GM12878 (cell line): ENCODE data around the gene NIP7. TPM values are rescaled to one million over a fixed set of nuclear protein-coding genes. Genes with fewer than 3 reads are reported as not detected.

Experiments used
- ATAC-seq: fragments of 200-7000 bp; cut with Tn5 transposase; 3 replicates; pipeline ENCODE4 v1.9.1; 2020; ENCODE audit warnings: mild to moderate bottlenecking, moderate library complexity
- BruUV-seq: library from RNA; stranded (reverse); fragments of 400-500 nt; replicated peaks from 2 replicates; lab custom pipeline; 2021; lab: Mats Ljungman, UMichigan
- CTCF ChIA-PET: fragments of 300-600 bp; sonication (Branson Sonifier 250); formaldehyde crosslinking; extraction: SDS; loops from one replicate; lab custom pipeline; 2021; ENCODE audit warnings: inconsistent platforms; lab: Yijun Ruan, JAX
- POLR2A ChIA-PET: fragments of 350-600 bp; formaldehyde crosslinking; extraction: SDS; loops from one replicate; lab custom pipeline; 2021; ENCODE audit warnings: inconsistent platforms; lab: Charles Lee
- RAD21 ChIA-PET: fragments of 300-600 bp; sonication (Branson Sonifier 250); formaldehyde crosslinking; loops from one replicate; lab custom pipeline; 2023; ENCODE audit warnings: antibody characterized with exemption; ENCODE audit not compliant: unreplicated experiment; lab: Charles Lee
- SMC1A ChIA-PET: fragments of 300-600 bp; sonication (Branson Sonifier 250); formaldehyde crosslinking; loops from one replicate; lab custom pipeline; 2023; ENCODE audit not compliant: unreplicated experiment, uncharacterized antibody; lab: Charles Lee
- DNase-seq: peaks from one replicate; pipeline ENCODE4 v3.0.0-alpha.2; 2011; ENCODE audit warnings: low read depth, low spot score
- FAIRE-seq: peaks from 3 replicates; lab custom pipeline; 2011; peaks lifted over from hg19 to GRCh38; lab: Jason Lieb, UNC
- H2AFZ ChIP-seq: 2 replicates; pipeline ENCODE4 v1.6.0; 2011; ENCODE audit warnings: low read depth, low read length, control low read depth; ENCODE audit not compliant: control insufficient read depth
- H3K27ac ChIP-seq: 2 replicates; pipeline ENCODE4 v1.5.1; 2011; ENCODE audit warnings: control low read depth; ENCODE audit not compliant: control insufficient read depth, insufficient read depth
- H3K27me3 ChIP-seq, 2 experiments: replicated peaks in 1 of 2; 2 replicates each; pipeline versions ENCODE4 v1.6.0 to v1.6.1; 2011; ENCODE audit warnings: low read length in 1 of 2; ENCODE audit not compliant: control insufficient read depth in 2 of 2, insufficient read depth in 2 of 2
- H3K36me3 ChIP-seq, 2 experiments: 2 replicates each; pipeline ENCODE4 v1.5.1; 2011; ENCODE audit warnings: low read length in 1 of 2; ENCODE audit not compliant: control insufficient read depth in 2 of 2, insufficient read depth in 2 of 2
- H3K4me1 ChIP-seq: 2 replicates; pipeline ENCODE4 v1.6.1; 2011; ENCODE audit warnings: mild to moderate bottlenecking, low read length, moderate library complexity, mixed read lengths; ENCODE audit not compliant: control insufficient read depth, insufficient read depth
- H3K4me2 ChIP-seq: 2 replicates; pipeline ENCODE4 v1.6.0; 2011; ENCODE audit warnings: control low read depth; ENCODE audit not compliant: control insufficient read depth, insufficient read depth
- H3K4me3 ChIP-seq: fragments of 200-600 bp; sonication (generic); 2 replicates; pipeline ENCODE4 v1.5.1; 2016
- H3K79me2 ChIP-seq: 2 replicates; pipeline ENCODE4 v1.6.0; 2011; ENCODE audit warnings: low read length; ENCODE audit not compliant: control insufficient read depth, insufficient read depth
- H3K9ac ChIP-seq: 2 replicates; pipeline ENCODE4 v1.8.0; 2011; ENCODE audit warnings: low read length, control low read depth, mixed read lengths; ENCODE audit not compliant: control insufficient read depth, insufficient read depth
- H3K9me3 ChIP-seq: replicated peaks from 3 replicates; pipeline ENCODE4 v1.5.1; 2011; ENCODE audit warnings: mild to moderate bottlenecking, low read length; ENCODE audit not compliant: control insufficient read depth, insufficient read depth
- H4K20me1 ChIP-seq: 2 replicates; pipeline ENCODE4 v1.6.0; 2011; ENCODE audit not compliant: control insufficient read depth, insufficient read depth
- BMI1 ChIP-seq: fragments of 450-650 bp; IDR thresholded peaks from 2 replicates; pipeline ENCODE4 v1.6.1; 2016; ENCODE audit warnings: mild to moderate bottlenecking, moderate library complexity, borderline replicate concordance
- BRCA1 ChIP-seq: IDR thresholded peaks from 2 replicates; pipeline ENCODE4 v1.6.1; 2011; ENCODE audit warnings: low read depth, low read length, improper control_type of control experiment
- CHD1 ChIP-seq: IDR thresholded peaks from 2 replicates; pipeline ENCODE4 v1.6.1; 2012; ENCODE audit warnings: low read depth, low read length, improper control_type of control experiment
- CREB1 ChIP-seq: IDR thresholded peaks from 2 replicates; pipeline ENCODE4 v1.6.1; 2012; ENCODE audit warnings: low read depth, mild to moderate bottlenecking, inconsistent platforms
- EGR1 ChIP-seq, 2 experiments: IDR thresholded peaks; 1 replicate in 1 of 2; 2 replicates in 1 of 2; pipeline ENCODE4 v1.6.1; 2011 to 2012; ENCODE audit warnings: low read depth in 2 of 2, low read length in 2 of 2, borderline replicate concordance in 1 of 2, mild to moderate bottlenecking in 1 of 2, moderate library complexity in 1 of 2
- ESRRA ChIP-seq: IDR thresholded peaks from 2 replicates; pipeline ENCODE4 v1.6.1; 2012; ENCODE audit warnings: mild to moderate bottlenecking, low read length, improper control_type of control experiment
- JUND ChIP-seq: IDR thresholded peaks from 2 replicates; pipeline ENCODE4 v1.6.1; 2012; ENCODE audit warnings: low read depth, mild to moderate bottlenecking, low read length, improper control_type of control experiment, moderate library complexity
- MEF2B ChIP-seq: fragments of 450-650 bp; IDR thresholded peaks from 2 replicates; pipeline ENCODE4 v1.6.1; 2018; ENCODE audit warnings: mild to moderate bottlenecking, moderate library complexity; ENCODE audit not compliant: partially characterized antibody, poor library complexity, severe bottlenecking
- NFYA ChIP-seq: IDR thresholded peaks from 2 replicates; pipeline ENCODE4 v1.6.1; 2011; ENCODE audit warnings: low read depth, mild to moderate bottlenecking, low read length, improper control_type of control experiment, borderline replicate concordance
- SMC3 ChIP-seq: IDR thresholded peaks from 2 replicates; pipeline ENCODE4 v1.6.1; 2011; ENCODE audit warnings: low read length, improper control_type of control experiment, borderline replicate concordance
- SPI1 ChIP-seq: IDR thresholded peaks from 2 replicates; pipeline ENCODE4 v1.6.1; 2011; ENCODE audit warnings: low read depth, mild to moderate bottlenecking, low read length, moderate library complexity, borderline replicate concordance; ENCODE audit not compliant: insufficient read depth
- SRF ChIP-seq, 2 experiments: IDR thresholded peaks; 2 replicates each; pipeline ENCODE4 v1.6.1; 2011; ENCODE audit warnings: low read depth in 2 of 2, low read length in 2 of 2, mild to moderate bottlenecking in 1 of 2, moderate library complexity in 1 of 2
- STAT3 ChIP-seq: IDR thresholded peaks from 2 replicates; pipeline ENCODE4 v1.6.1; 2011; ENCODE audit warnings: low read depth, low read length, improper control_type of control experiment
- SUZ12 ChIP-seq: fragments of 200-600 bp; sonication (generic); IDR thresholded peaks from one replicate; pipeline ENCODE4 v1.6.1; 2018; ENCODE audit warnings: antibody characterized with exemption, mild to moderate bottlenecking; ENCODE audit not compliant: unreplicated experiment
- TCF3 ChIP-seq: IDR thresholded peaks from 2 replicates; pipeline ENCODE4 v1.6.1; 2012; ENCODE audit warnings: low read depth, mild to moderate bottlenecking, low read length, borderline replicate concordance; ENCODE audit not compliant: insufficient read depth
- YBX1 ChIP-seq: fragments of 450-650 bp; IDR thresholded peaks from 2 replicates; pipeline ENCODE4 v1.6.1; 2016; ENCODE audit warnings: antibody characterized with exemption
- ZBTB33 ChIP-seq: fragments of 450-650 bp; IDR thresholded peaks from 2 replicates; pipeline ENCODE4 v1.6.1; 2017; ENCODE audit warnings: mild to moderate bottlenecking
- WGBS: methylation state at CpG from one replicate; pipeline ENCODE4 v1.1.6; 2016; ENCODE audit warnings: low lambda C conversion rate; ENCODE audit not compliant: insufficient replicate concordance, insufficient coverage; ENCODE audit errors: missing lambda C conversion rate; 5-methylcytosine and 5-hydroxymethylcytosine counted together
- in situ Hi-C: fragments of 300-500 bp; cut with MboI; formaldehyde crosslinking; loops from 9 replicates; pipeline ENCODE4 v1.14.3; 2018; ENCODE audit warnings: mixed read lengths
- intact Hi-C: fragments of 100-400 bp; cut with micrococcal nuclease; formaldehyde crosslinking; loops from one replicate; pipeline ENCODE4 v1.14.2; 2022; ENCODE audit not compliant: unreplicated experiment
- polyA plus RNA-seq, 11 experiments: library from polyadenylated mRNA; depleted of rRNA in 4 of 11; unstranded in 6 of 11; stranded (reverse) in 5 of 11; fragments of >200 nt; fragmentation: Nextera tagmentation in 4 of 11; fragmentation: Illumina TruSeq in 1 of 11; extraction: Ambion mirVana in 4 of 11; extraction: Trizol in 1 of 11; gene quantifications; 1 replicate in 1 of 11; 2 replicates in 10 of 11; pipeline versions ENCODE4 v1.2.1 to v1.2.3, GENCODE V29; 2011 to 2016; ENCODE audit warnings: inconsistent platforms in 2 of 11, missing spikeins in 2 of 11, low read depth in 1 of 11
- total RNA-seq, 4 experiments: library from RNA; depleted of rRNA in 3 of 4; stranded (reverse); fragments of >200 nt in 3 of 4; fragmentation: Illumina TruSeq in 1 of 4; extraction: Trizol in 1 of 4; gene quantifications; 2 replicates each; pipeline versions ENCODE4 v1.2.1 to v1.2.3, GENCODE V29; 2013 to 2021
- TF ChIP-seq, protein P1 (sequence below): fragments of 450-650 bp; IDR thresholded peaks from 2 replicates; pipeline ENCODE4 v1.6.1; 2017; ENCODE audit warnings: mild to moderate bottlenecking, moderate library complexity

Gene NIP7
- total and polyA plus RNA-seq, 10 of the 15 experiments (the other 5 are each of a cell fraction or from before 2014, with no cell fraction given), result 18.8 to 62.9 (median 56.7) TPM

DNA sequence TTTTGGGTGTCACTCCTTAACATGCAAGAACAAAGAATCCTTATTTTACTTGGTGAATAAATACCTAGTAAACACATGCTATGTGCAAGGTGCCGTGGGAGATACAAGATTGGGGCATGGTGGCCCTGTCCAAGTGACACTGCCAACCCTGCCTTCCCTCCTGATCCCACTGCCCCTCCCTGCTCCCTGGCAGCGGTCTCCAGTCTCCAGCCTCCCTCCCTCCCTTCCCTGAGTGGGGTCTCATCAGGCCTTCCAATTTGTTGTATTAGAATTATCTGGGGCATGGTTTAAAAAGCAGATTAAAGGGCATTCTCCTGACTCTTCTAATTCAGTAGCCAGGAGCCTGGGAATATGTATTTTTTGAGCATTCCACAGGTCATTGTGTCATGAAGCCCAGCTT is 24.5 kb downstream of the NIP7 start (continued):
- TF ChIP-seq SPI1 (no peak), CREB1 (no peak), YBX1 (no peak), JUND (no peak), BRCA1 (no peak), SUZ12 (no peak), SMC3 (no peak), ESRRA (no peak), TCF3 (no peak)
- TF ChIP-seq, protein P1, sequence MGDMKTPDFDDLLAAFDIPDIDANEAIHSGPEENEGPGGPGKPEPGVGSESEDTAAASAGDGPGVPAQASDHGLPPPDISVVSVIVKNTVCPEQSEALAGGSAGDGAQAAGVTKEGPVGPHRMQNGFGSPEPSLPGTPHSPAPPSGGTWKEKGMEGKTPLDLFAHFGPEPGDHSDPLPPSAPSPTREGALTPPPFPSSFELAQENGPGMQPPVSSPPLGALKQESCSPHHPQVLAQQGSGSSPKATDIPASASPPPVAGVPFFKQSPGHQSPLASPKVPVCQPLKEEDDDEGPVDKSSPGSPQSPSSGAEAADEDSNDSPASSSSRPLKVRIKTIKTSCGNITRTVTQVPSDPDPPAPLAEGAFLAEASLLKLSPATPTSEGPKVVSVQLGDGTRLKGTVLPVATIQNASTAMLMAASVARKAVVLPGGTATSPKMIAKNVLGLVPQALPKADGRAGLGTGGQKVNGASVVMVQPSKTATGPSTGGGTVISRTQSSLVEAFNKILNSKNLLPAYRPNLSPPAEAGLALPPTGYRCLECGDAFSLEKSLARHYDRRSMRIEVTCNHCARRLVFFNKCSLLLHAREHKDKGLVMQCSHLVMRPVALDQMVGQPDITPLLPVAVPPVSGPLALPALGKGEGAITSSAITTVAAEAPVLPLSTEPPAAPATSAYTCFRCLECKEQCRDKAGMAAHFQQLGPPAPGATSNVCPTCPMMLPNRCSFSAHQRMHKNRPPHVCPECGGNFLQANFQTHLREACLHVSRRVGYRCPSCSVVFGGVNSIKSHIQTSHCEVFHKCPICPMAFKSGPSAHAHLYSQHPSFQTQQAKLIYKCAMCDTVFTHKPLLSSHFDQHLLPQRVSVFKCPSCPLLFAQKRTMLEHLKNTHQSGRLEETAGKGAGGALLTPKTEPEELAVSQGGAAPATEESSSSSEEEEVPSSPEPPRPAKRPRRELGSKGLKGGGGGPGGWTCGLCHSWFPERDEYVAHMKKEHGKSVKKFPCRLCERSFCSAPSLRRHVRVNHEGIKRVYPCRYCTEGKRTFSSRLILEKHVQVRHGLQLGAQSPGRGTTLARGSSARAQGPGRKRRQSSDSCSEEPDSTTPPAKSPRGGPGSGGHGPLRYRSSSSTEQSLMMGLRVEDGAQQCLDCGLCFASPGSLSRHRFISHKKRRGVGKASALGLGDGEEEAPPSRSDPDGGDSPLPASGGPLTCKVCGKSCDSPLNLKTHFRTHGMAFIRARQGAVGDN, result no peak

GRCh38 chr16:69365901-69366300 is 26.3 kb downstream of the NIP7 start:
- H3K27ac ChIP-seq, result no peak overlapping the region
- POLR2A ChIA-PET, result no interaction called here
- BruUV-seq, result no TSS peak
- ATAC-seq (no peak), FAIRE-seq (no peak), DNase-seq (no peak)
- H3K9ac ChIP-seq, result no peak overlapping the region
- intact Hi-C loops, result no loop called here
- H3K36me3 ChIP-seq, result peaks cover 18 to 41% of the 10 kb centered on the region in 2 experiments
- 51% methylated on average over 2 of the region's 2 CpGs for WGBS
- SMC1A ChIA-PET, result no interaction called here
- CTCF ChIA-PET, result no interaction called here
- no peaks in the 10 kb centered on the region for H3K9me3 ChIP-seq
- no peak overlapping the region for H2AFZ ChIP-seq
- H3K4me2 ChIP-seq, result no peak overlapping the region
- RAD21 ChIA-PET, result no interaction called here
- no peak overlapping the region for H3K4me3 ChIP-seq
- H3K79me2 ChIP-seq, result no peaks in the 10 kb centered on the region
- in situ Hi-C loops, result no loop called here
- H4K20me1 ChIP-seq, result no peaks in the 10 kb centered on the region
- no peaks in the 10 kb centered on the region for H3K4me1 ChIP-seq
- no peaks in the 10 kb centered on the region for H3K27me3 ChIP-seq
- TF ChIP-seq TCF3 (no peak), MEF2B (no peak), ZBTB33 (no peak), CHD1 (no peak), EGR1 (IDR thresholded peaks at IDR 0.05; ENCODE audit: borderline replicate concordance in 1 of 2, low read depth in 2 of 2, low read length in 2 of 2) (no peak), STAT3 (no peak), NFYA (no peak), SRF (IDR thresholded peaks at IDR 0.05; ENCODE audit: low read depth in 2 of 2, low read length in 2 of 2) (no peak), BMI1 (no peak)
